Measurements from ENCODE around the gene HHAT.

GRCh38 chr1:210377731-210378333, 49.1 kb downstream of the HHAT start:
- TF ChIP-seq CTCF (IDR thresholded peaks at IDR 0.05), result no peak
- TF ChIP-seq POLR2A (IDR thresholded peaks at IDR 0.05), result no peak

Data from esophagus squamous epithelium (tissue), 4 donors.